IPS-15b (cell line): ENCODE measurements around the gene PUSL1.

Experiments
- H3K27me3 ChIP-seq: one replicate; pipeline ENCODE4 v1.6.1; 2013; ENCODE audit warnings: low read length; ENCODE audit not compliant: control insufficient read depth, insufficient read depth
- H3K36me3 ChIP-seq: one replicate; pipeline ENCODE4 v1.6.1; 2013; ENCODE audit warnings: low read length; ENCODE audit not compliant: control insufficient read depth, insufficient read depth
- H3K4me1 ChIP-seq: one replicate; pipeline ENCODE4 v1.6.1; 2013; ENCODE audit warnings: mild to moderate bottlenecking, low read length; ENCODE audit not compliant: control insufficient read depth, insufficient read depth
- H3K4me3 ChIP-seq: one replicate; pipeline ENCODE4 v1.5.1; 2013; ENCODE audit warnings: low read depth, low read length
- H3K9ac ChIP-seq: one replicate; pipeline ENCODE4 v1.6.1; 2013; ENCODE audit warnings: low read depth, mild to moderate bottlenecking, low read length
- H3K9me3 ChIP-seq: one replicate; pipeline ENCODE4 v1.6.1; 2013; ENCODE audit warnings: mild to moderate bottlenecking, low read length; ENCODE audit not compliant: control insufficient read depth, insufficient read depth

Gene PUSL1, protein sequence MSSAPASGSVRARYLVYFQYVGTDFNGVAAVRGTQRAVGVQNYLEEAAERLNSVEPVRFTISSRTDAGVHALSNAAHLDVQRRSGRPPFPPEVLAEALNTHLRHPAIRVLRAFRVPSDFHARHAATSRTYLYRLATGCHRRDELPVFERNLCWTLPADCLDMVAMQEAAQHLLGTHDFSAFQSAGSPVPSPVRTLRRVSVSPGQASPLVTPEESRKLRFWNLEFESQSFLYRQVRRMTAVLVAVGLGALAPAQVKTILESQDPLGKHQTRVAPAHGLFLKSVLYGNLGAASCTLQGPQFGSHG

DNA sequence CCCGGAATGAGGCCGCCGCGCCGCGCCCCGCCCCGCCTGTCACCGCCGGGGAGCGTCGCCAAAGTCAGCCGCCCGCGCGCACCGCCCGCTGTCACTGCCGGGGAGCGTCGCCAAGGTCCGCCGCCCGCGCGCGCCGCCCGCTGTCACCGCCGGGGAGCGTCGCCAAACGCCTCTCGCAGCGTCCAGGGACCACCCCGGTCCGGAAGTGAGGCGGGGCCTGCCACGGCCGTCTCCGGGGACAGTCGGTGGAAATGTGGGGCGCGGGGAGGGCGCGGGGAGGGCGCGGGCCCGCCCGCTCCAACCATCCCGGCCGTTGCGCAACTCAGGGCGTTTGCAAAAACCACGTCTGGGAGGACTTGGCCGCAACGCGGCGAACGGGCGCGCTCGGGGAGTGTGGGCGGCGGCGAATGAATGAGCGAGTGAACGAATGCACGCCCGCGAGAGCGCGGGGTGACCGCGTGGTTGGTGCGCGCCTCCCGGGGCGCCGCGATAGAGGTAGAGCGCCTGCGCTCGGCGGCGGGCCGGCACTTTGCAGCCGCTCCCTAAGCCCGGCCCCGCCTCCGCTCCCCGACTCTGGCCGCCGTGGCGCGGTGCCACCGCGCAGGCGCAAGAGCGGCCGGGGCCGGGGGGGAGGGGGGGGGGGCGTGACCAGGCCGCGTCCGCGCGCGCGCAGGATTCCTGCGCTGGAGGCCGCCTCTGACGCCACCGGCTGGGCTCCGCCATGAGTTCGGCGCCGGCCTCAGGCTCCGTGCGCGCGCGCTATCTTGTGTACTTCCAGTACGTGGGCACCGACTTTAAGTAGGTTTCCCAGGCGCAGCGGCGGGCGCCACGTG lies at the start of gene PUSL1, which contains the start of gene ACAP3:
PUSL1 (plus strand) TSS at position 675 of the 833 bp plus-strand sequence; CDS start at position 722, 47 bp downstream.
ACAP3 (minus strand) TSS at position 8 of the 833 bp plus-strand sequence. CDS start 115 bp downstream, outside the sequence.
- Histone ChIP-seq H3K9me3 (no peaks in the 10 kb centered on the region), H3K27me3 (no peaks in the 10 kb centered on the region), H3K36me3 (peaks cover 36% of the 10 kb centered on the region), H3K4me1 (peaks cover 7% of the 10 kb centered on the region), H3K4me3 (peak within 1 kb of the TSS; percentile 70), H3K9ac (peak within 1 kb of the TSS; percentile 70)

DNA sequence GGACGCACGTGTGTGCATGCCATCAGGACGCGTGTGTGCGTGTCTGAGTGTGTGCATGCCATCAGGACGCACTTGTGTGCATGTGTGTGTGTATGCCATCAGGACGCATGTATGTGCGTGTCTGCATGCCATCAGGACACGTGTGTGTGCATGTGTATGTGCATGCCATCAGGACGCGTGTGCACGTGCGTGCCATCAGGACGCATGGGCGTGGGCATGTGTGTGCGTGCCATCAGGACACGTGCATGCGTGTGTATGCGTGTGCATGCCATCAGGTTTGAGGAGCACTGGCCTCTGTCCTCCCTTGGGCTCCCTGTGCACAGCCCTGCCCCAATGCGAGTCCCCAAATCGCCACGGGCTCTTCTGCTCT lies 49.3 kb upstream of the PUSL1 start:
- Histone ChIP-seq H3K27me3 (no peaks in the 10 kb centered on the region), H3K9ac (no peak overlapping the region), H3K4me1 (peaks cover 6% of the 10 kb centered on the region), H3K4me3 (no peak overlapping the region), H3K9me3 (no peaks in the 10 kb centered on the region), H3K36me3 (peaks cover 56% of the 10 kb centered on the region)

DNA sequence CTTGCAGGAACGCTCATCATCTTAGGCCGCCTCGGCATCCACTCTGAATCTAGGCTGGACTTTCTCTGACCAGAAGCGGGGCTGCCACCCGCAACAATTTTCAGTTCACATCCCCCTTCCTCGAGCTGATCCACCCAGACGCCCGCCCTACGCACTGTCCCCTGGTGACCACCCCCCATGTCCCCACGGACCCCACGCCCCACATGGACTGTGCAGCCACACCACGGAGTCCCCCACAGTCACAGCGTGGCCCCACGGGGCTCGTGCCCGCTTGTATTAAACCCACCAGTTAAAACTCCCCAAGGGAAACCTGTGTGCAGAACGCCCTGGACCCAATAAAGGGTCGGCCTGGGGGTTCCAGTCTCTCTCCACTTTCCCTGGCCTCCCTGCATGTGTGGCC lies 48.9 kb upstream of the PUSL1 start:
- H3K4me1 ChIP-seq = peaks cover 6% of the 10 kb centered on the region
- peaks cover 53% of the 10 kb centered on the region for H3K36me3 ChIP-seq
- no peak overlapping the region for H3K9ac ChIP-seq
- no peaks in the 10 kb centered on the region for H3K27me3 ChIP-seq
- no peaks in the 10 kb centered on the region for H3K9me3 ChIP-seq
- H3K4me3 ChIP-seq = no peak overlapping the region

DNA sequence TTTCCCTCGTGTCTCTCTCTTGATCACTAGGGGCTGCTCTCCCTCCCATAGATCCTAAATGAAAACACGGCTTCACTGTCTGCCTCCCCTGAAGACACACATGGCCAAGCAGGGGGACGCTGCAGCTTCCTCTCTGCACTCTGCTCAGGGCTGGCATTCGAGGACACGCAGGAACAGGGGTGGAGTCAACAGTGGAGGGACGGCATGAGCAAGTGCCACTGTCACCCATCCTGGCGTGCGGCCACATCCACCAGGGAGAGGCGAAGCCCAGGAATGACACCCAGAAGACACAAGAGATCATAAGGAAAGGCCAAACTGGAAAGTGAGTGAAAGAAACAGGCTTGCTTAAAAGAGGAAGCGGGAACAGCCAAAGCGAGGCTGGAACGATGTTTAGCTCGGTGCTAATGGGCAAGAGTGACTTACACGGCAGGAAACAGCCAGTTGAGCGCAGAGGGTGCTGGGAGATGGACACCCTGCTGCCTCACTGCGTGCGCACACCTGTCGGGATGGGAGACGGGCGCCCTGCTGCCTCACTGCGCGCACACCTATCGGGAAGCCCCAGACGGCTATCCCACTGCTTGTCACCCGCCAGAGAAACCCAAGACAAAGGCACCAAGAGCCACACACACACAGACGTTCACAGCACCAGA lies 48.3 kb upstream of the PUSL1 start:
- peak overlapping the region; percentile 24 for H3K9ac ChIP-seq
- H3K4me3 ChIP-seq = no peak overlapping the region
- no peaks in the 10 kb centered on the region for H3K27me3 ChIP-seq
- H3K4me1 ChIP-seq = peaks cover 6% of the 10 kb centered on the region
- peaks cover 48% of the 10 kb centered on the region for H3K36me3 ChIP-seq
- H3K9me3 ChIP-seq = no peaks in the 10 kb centered on the region

DNA sequence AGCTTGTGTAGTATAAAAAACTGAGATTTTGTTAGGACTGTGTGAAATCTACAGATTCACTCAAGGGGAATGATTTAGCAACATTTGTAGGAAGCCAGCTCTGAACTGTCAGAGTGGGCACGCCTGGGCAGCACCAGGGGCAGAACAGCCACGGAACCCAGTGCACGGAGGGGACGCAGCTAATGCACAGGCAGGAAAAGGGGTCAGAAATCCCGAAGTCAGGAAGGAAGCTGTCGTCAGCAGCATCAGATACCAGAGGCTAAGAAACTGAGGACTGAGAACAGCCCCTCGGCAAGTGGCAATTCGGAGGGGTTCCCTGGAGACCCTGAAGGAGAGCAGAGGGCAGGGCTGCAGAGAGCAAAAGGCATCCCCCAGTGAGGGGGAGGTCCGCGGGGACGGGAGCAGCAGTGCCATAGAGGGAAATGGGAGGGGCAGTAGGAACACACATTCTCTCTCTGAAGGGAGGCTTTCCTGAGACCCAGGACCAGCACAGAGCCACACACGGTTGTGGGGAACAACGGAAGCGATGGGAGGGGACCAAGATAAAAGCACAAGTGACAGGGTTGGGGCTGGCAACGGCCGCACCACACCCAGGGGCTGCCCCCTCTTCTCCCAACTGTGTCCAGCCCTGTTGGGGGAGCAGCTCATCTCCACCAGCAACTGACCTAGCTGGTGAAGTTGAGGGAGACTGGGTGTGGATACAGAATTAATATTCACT lies 47.4 kb upstream of the PUSL1 start:
- Histone ChIP-seq H3K9ac (peak overlapping the region; percentile 24), H3K36me3 (peaks cover 43% of the 10 kb centered on the region), H3K4me3 (no peak overlapping the region), H3K4me1 (peaks cover 6% of the 10 kb centered on the region), H3K9me3 (no peaks in the 10 kb centered on the region), H3K27me3 (no peaks in the 10 kb centered on the region)

DNA sequence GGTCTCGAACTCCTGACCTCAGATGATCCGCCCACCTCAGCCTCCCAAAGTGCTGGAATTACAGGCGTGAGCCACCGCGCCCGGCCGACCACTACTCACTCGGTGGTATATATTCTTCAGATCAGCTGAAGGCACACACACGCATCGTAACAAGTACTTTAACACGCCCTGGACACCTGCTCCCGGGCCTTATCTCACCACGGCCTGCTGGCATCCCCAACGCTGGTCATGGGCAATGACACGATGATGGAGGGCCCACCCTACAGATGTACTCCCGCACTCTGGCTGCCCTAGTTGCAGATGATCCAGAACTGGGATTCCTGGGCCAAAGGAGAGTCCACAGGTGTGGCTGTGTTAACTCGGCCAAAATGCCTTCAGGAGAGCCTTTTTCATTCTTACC lies 46.3 kb upstream of the PUSL1 start:
- Histone ChIP-seq H3K4me3 (no peak overlapping the region), H3K27me3 (no peaks in the 10 kb centered on the region), H3K36me3 (peaks cover 37% of the 10 kb centered on the region), H3K9me3 (no peaks in the 10 kb centered on the region), H3K9ac (no peak overlapping the region), H3K4me1 (peaks cover 6% of the 10 kb centered on the region)

DNA sequence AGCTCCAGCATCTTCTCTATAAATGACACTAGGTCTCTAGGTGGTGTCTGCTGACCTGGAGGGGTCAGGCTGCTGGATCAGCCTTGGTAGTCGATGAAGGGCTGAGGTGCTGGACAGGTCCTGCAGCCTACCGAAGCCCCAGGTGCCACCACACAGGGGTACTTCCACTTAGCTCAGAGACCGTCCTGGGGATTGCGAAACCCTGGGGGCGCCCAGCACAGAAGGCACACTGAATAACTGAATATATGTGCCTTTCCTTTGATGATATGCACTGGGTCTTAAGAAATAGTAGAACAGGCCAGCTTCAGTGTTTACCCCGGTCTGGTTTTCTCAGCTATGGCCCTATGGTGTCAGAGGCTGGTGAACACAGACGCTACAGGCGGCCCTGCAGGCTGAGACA lies 45.6 kb upstream of the PUSL1 start:
- H3K27me3 ChIP-seq = no peaks in the 10 kb centered on the region
- no peak overlapping the region for H3K9ac ChIP-seq
- H3K9me3 ChIP-seq = no peaks in the 10 kb centered on the region
- H3K36me3 ChIP-seq = peaks cover 44% of the 10 kb centered on the region
- H3K4me3 ChIP-seq = no peak overlapping the region
- H3K4me1 ChIP-seq = peaks cover 6% of the 10 kb centered on the region

DNA sequence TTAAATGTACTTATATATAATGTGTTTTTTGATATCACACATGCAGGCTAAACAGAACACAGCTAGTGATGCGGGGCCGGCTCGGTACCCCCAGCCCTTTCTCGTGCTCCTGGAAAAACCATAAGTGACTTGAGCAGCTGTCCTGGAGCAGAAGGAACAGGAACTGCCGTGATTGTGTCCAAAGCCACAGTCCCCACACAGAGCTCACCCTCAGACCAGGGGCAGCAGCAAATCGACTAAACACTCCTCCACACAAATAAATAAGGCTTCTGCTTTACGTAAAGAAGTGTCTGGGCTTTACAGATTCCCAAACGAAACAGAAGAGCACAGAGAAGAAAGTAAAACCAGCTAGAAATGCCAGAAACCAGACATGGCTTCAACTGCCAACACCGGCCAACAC lies 44.4 kb upstream of the PUSL1 start:
- H3K27me3 ChIP-seq = no peaks in the 10 kb centered on the region
- H3K36me3 ChIP-seq = peaks cover 45% of the 10 kb centered on the region
- H3K9me3 ChIP-seq = no peaks in the 10 kb centered on the region
- H3K4me3 ChIP-seq = no peak overlapping the region
- peaks cover under 1% of the 10 kb centered on the region for H3K4me1 ChIP-seq
- H3K9ac ChIP-seq = no peak overlapping the region

DNA sequence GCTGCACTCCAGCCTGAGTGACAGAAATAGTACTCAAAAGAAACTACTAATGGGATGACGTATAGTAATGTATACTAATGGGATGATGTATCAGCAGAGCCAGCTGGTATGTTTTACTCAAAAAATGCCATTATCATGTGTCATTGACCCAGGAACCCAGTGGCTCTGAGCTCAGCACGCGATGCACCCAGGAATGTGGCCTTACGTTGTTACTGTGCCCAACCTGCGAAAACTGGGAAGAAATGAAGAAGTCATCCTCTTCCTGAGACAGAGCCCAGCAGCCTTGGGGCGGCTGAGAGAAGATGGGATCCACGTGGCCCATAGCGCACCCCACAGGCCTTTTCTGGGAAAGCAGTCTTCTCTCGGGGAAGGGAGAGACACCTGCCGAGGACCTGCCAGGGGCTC lies 43.5 kb upstream of the PUSL1 start:
- no peak overlapping the region for H3K9ac ChIP-seq
- H3K4me3 ChIP-seq = no peak overlapping the region
- H3K9me3 ChIP-seq = no peaks in the 10 kb centered on the region
- H3K4me1 ChIP-seq = no peaks in the 10 kb centered on the region
- peaks cover 38% of the 10 kb centered on the region for H3K36me3 ChIP-seq
- H3K27me3 ChIP-seq = no peaks in the 10 kb centered on the region

DNA sequence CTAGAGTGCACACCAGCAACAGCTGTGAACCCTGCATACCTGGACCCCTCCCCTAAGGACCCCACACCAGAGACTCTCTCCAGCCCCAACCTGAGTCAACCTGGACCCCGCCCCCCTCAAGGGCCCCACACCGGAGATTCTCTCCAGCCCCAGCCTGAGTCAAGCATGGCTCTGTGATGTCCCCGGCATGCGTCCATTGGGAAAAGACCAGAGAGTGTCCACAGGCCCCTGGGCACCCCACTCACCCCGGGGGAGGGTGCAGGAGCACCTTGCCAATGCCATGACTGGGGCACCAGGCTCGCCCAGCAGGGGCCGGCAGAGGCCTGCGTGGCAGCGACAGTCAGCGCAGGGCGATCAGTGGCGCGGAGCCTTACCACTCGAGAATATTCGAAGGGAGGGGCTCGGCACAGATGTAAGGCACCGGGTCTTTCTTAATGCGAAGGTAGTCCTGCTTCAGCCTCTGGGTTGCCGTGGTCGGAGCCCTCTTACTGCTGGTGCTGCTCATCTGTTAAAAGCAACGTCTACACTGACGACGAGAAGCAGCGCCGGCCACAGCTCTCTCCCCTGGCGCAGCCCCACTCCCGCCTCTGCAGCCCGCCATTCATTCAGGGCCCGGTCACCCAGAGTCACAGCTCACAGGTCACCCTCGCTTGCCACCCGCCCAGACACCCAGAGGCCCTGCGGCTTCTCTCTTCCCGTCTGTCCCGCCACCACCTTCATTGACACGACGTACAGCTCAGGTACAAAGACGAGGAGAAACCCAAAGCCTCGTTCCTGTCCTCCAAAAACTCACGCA lies 40.7 kb upstream of the PUSL1 start:
- Histone ChIP-seq H3K4me3 (no peak overlapping the region), H3K27me3 (no peaks in the 10 kb centered on the region), H3K9me3 (no peaks in the 10 kb centered on the region), H3K4me1 (peaks cover 5% of the 10 kb centered on the region), H3K36me3 (peaks cover 23% of the 10 kb centered on the region), H3K9ac (no peak overlapping the region)

DNA sequence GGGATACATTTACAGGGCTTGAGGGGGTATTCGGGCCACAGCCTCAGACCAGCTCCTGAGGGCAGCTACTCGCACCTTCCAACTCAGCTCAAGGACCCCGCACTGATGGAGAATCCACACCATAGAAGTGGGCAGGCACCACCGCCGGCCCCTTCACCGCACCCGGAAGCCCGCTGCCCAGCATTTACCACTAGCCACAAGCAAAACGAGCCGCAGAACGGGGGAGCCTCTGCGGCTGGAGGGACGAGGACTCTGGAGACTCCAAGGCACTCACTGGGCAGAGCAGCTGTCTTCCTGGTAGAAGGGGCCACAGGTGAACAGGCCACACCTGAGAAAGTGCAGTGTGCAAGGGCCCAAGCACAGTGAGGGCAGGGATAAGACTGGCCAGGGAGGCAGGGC lies 40.1 kb upstream of the PUSL1 start:
- Histone ChIP-seq H3K4me1 (peaks cover 5% of the 10 kb centered on the region), H3K4me3 (no peak overlapping the region), H3K27me3 (no peaks in the 10 kb centered on the region), H3K9me3 (no peaks in the 10 kb centered on the region), H3K9ac (no peak overlapping the region), H3K36me3 (peaks cover 20% of the 10 kb centered on the region)
